ENCODE results near the gene TRIM2. TPM values are rescaled to one million over a fixed set of nuclear protein-coding genes. Genes with fewer than 3 reads are reported as not detected.

Gene TRIM2
- total and polyA plus RNA-seq, 10 of the 15 experiments (the other 5 are each of a cell fraction or from before 2014, with no cell fraction given): 0.06 to 0.19 (median 0.15) TPM; not detected in 3

GRCh38 chr4:153364061-153364460 lies 159.8 kb downstream of the TRIM2 start:
- WGBS (ENCODE audit: insufficient coverage, insufficient replicate concordance, low lambda C conversion rate, missing lambda C conversion rate): 95% methylated on average over 4 of the region's 4 CpGs
- peaks cover 2 to 7% of the 10 kb centered on the region in 2 experiments; a peak in 2 of 4 replicates for H3K36me3 ChIP-seq (ENCODE audit: control insufficient read depth in 2 of 2, insufficient read depth in 2 of 2, low read length in 1 of 2)

More at GRCh38 chr4:153364061-153364460, 159.8 kb downstream of the TRIM2 start:
- Histone ChIP-seq H3K27ac (ENCODE audit: control insufficient read depth, insufficient read depth) (no peak overlapping the region), H3K27me3 (replicated peaks in 1 of 2; ENCODE audit: control insufficient read depth in 2 of 2, insufficient read depth in 2 of 2, low read length in 1 of 2) (no peaks in the 10 kb centered on the region), H3K9me3 (replicated peaks; ENCODE audit: control insufficient read depth, insufficient read depth, low read length) (no peaks in the 10 kb centered on the region), H3K4me2 (ENCODE audit: control insufficient read depth, insufficient read depth) (no peak overlapping the region), H3K4me1 (ENCODE audit: control insufficient read depth, insufficient read depth, low read length) (no peaks in the 10 kb centered on the region), H3K9ac (ENCODE audit: control insufficient read depth, insufficient read depth, low read length) (no peak overlapping the region), H3K4me3 (no peak overlapping the region), H4K20me1 (ENCODE audit: control insufficient read depth, insufficient read depth) (no peaks in the 10 kb centered on the region), H2AFZ (ENCODE audit: control insufficient read depth, low read depth, low read length) (no peak overlapping the region), H3K79me2 (ENCODE audit: control insufficient read depth, insufficient read depth, low read length) (no peaks in the 10 kb centered on the region)
- ChIA-PET RAD21 (ENCODE audit: unreplicated experiment) (interaction anchor here (1.6 kb wide), 1 partner anchor 279 kb away, joined by 3 read pairs; no protein-coding TSS in a partner anchor), CTCF (interaction anchor here (1.0 kb wide), 2 partner anchors 12 to 29 kb away, joined by 3 read pairs; no protein-coding TSS in a partner anchor), POLR2A (interaction anchor here (0.6 to 0.9 kb wide), 2 partner anchors 9 to 15 kb away, joined by 3 to 7 read pairs; no protein-coding TSS in a partner anchor), SMC1A (ENCODE audit: uncharacterized antibody, unreplicated experiment) (interaction anchor here (0.6 to 2.2 kb wide), 7 partner anchors 9 to 279 kb away, joined by 3 to 7 read pairs (median 4); no protein-coding TSS in a partner anchor)
- DNase-seq (ENCODE audit: low read depth, low spot score) (no peak), ATAC-seq (no peak), FAIRE-seq (no peak)
- no TSS peak for BruUV-seq (replicated peaks)
- TF ChIP-seq IKZF2 (IDR thresholded peaks at IDR 0.05): no peak
- TF ChIP-seq PML (IDR thresholded peaks at IDR 0.05; ENCODE audit: low read length): no peak
- no peak for TF ChIP-seq DPF2 (IDR thresholded peaks at IDR 0.05)
- TF ChIP-seq MXI1 (IDR thresholded peaks at IDR 0.05; ENCODE audit: low read depth, low read length): no peak
- TF ChIP-seq STAT1 (conservative IDR thresholded peaks at IDR 0.05): no peak
- TF ChIP-seq PAX8 (IDR thresholded peaks at IDR 0.05): no peak
- TF ChIP-seq SPI1 (IDR thresholded peaks at IDR 0.05; ENCODE audit: borderline replicate concordance, insufficient read depth, low read depth, low read length): no peak
- TF ChIP-seq IRF5 (IDR thresholded peaks at IDR 0.05; ENCODE audit: borderline replicate concordance): no peak
- TF ChIP-seq RCOR1 (conservative IDR thresholded peaks at IDR 0.05; ENCODE audit: low read depth, low read length): no peak
- no peak for TF ChIP-seq ATF3 (IDR thresholded peaks at IDR 0.05; ENCODE audit: borderline replicate concordance, extremely low read depth, low read depth, low read length)
- no peak for TF ChIP-seq NBN (IDR thresholded peaks at IDR 0.05)
- TF ChIP-seq EZH2 (IDR thresholded peaks at IDR 0.05; ENCODE audit: borderline replicate concordance, control insufficient read depth, low read depth, low read length): no peak
- in situ Hi-C loops (cut with MboI) (no loop called here), intact Hi-C loops (cut with micrococcal nuclease; ENCODE audit: unreplicated experiment) (no loop called here)
